Measurements from ENCODE around the gene TLR7.

- no peak for TF ChIP-seq CTCF (IDR thresholded peaks at IDR 0.05)
- no peak for TF ChIP-seq JUN (IDR thresholded peaks at IDR 0.05)
Measured at GRCh38 chrX:12899506-12899905, 32.6 kb downstream of the TLR7 start.

All from A549 (cell line).